WTC11 (cell line): Measurements from ENCODE around the gene DGCR2. TPM values are rescaled to one million over a fixed set of nuclear protein-coding genes. Genes with fewer than 3 reads are reported as not detected.

Experiments
- ATAC-seq: fragments of 200-7000 bp; cut with Tn5 transposase; 2 replicates; pipeline ENCODE4 v1.10.0; 2021; ENCODE audit warnings: mild to moderate bottlenecking, moderate library complexity
- CTCF ChIA-PET: fragments of 300-600 bp; sonication (Branson Sonifier 250); formaldehyde crosslinking; loops from one replicate; lab custom pipeline; 2021; ENCODE audit warnings: antibody characterized with exemption; lab: Charles Lee
- POLR2A ChIA-PET: fragments of 350-600 bp; sonication (Branson Sonifier 250); formaldehyde crosslinking; loops from one replicate; lab custom pipeline; 2021; ENCODE audit warnings: antibody characterized with exemption; lab: Charles Lee
- DNase-seq: peaks from one replicate; pipeline ENCODE4 v3.0.0; 2021; ENCODE audit warnings: low spot score
- H3K27ac Mint-ChIP-seq: 2 replicates; pipeline ENCODE4 v1.8.0; 2021; ENCODE audit warnings: mixed read lengths
- H3K27me3 Mint-ChIP-seq: 2 replicates; pipeline ENCODE4 v1.8.0; 2021; ENCODE audit warnings: low read depth, mild to moderate bottlenecking, moderate library complexity, mixed read lengths
- H3K36me3 Mint-ChIP-seq: 2 replicates; pipeline ENCODE4 v1.8.0; 2021; ENCODE audit warnings: mixed read lengths
- H3K4me1 Mint-ChIP-seq: 2 replicates; pipeline ENCODE4 v1.8.0; 2022; ENCODE audit warnings: mixed read lengths
- H3K4me3 Mint-ChIP-seq: 2 replicates; pipeline ENCODE4 v1.8.0; 2021; ENCODE audit warnings: mild to moderate bottlenecking, moderate library complexity, mixed read lengths
- H3K9me3 Mint-ChIP-seq: 2 replicates; pipeline ENCODE4 v1.8.0; 2021; ENCODE audit warnings: mixed read lengths
- ATF6 ChIP-seq: sonication (generic); formaldehyde crosslinking; IDR thresholded peaks from 2 replicates; pipeline ENCODE4 v1.8.1; 2023; ENCODE audit warnings: mild to moderate bottlenecking, missing genetic modification reagents
- CDX4 ChIP-seq: fragments of 250-450 bp; sonication (Bioruptor Pico); IDR thresholded peaks from 2 replicates; pipeline ENCODE4 v1.9.0; 2021; ENCODE audit warnings: moderate library complexity, mild to moderate bottlenecking, inconsistent platforms, borderline replicate concordance
- CREM ChIP-seq: sonication (generic); formaldehyde crosslinking; IDR thresholded peaks from 2 replicates; pipeline ENCODE4 v1.8.1; 2022; ENCODE audit warnings: mild to moderate bottlenecking, missing genetic modification reagents, moderate library complexity
- CTCF ChIP-seq: fragments of 200-600 bp; IDR thresholded peaks from 2 replicates; pipeline ENCODE4 v1.8.0; 2022; ENCODE audit warnings: antibody characterized with exemption
- E2F1 ChIP-seq: sonication (generic); formaldehyde crosslinking; IDR thresholded peaks from 2 replicates; pipeline ENCODE4 v1.8.0; 2022; ENCODE audit warnings: mild to moderate bottlenecking, missing genetic modification reagents
- E2F5 ChIP-seq: sonication (generic); formaldehyde crosslinking; IDR thresholded peaks from 2 replicates; pipeline ENCODE4 v1.8.1; 2022; ENCODE audit warnings: mild to moderate bottlenecking, moderate library complexity, missing genetic modification reagents
- ELF4 ChIP-seq: sonication (generic); formaldehyde crosslinking; IDR thresholded peaks from 2 replicates; pipeline ENCODE4 v1.8.1; 2022; ENCODE audit warnings: low read depth, mild to moderate bottlenecking, moderate library complexity, missing genetic modification reagents
- FOXJ3 ChIP-seq: sonication (generic); formaldehyde crosslinking; IDR thresholded peaks from 2 replicates; pipeline ENCODE4 v1.9.0; 2021; ENCODE audit warnings: missing genetic modification reagents, mild to moderate bottlenecking, borderline replicate concordance
- FOXK1 ChIP-seq: sonication (generic); formaldehyde crosslinking; IDR thresholded peaks from 2 replicates; pipeline ENCODE4 v1.8.0; 2022; ENCODE audit warnings: mild to moderate bottlenecking, moderate library complexity, missing genetic modification reagents
- IRF2 ChIP-seq: sonication (generic); formaldehyde crosslinking; IDR thresholded peaks from 2 replicates; pipeline ENCODE4 v1.8.0; 2022; ENCODE audit warnings: low read depth, missing genetic modification reagents, borderline replicate concordance
- JUN ChIP-seq: sonication (generic); formaldehyde crosslinking; IDR thresholded peaks from 2 replicates; pipeline ENCODE4 v1.8.0; 2023; ENCODE audit warnings: mild to moderate bottlenecking, missing genetic modification reagents
- MAX ChIP-seq: sonication (generic); formaldehyde crosslinking; IDR thresholded peaks from 2 replicates; pipeline ENCODE4 v1.8.0; 2022; ENCODE audit warnings: mild to moderate bottlenecking, missing genetic modification reagents
- MLX ChIP-seq: sonication (generic); formaldehyde crosslinking; IDR thresholded peaks from 2 replicates; pipeline ENCODE4 v1.8.1; 2023; ENCODE audit warnings: mild to moderate bottlenecking, missing genetic modification reagents, moderate library complexity
- NR2C2 ChIP-seq: sonication (generic); formaldehyde crosslinking; IDR thresholded peaks from 2 replicates; pipeline ENCODE4 v1.8.0; 2022; ENCODE audit warnings: mild to moderate bottlenecking, missing genetic modification reagents
- NR3C1 ChIP-seq: sonication (generic); formaldehyde crosslinking; conservative IDR thresholded peaks from 2 replicates; pipeline ENCODE4 v1.8.1; 2023; ENCODE audit warnings: low read depth, mild to moderate bottlenecking, missing genetic modification reagents
- PREB ChIP-seq: sonication (generic); formaldehyde crosslinking; IDR thresholded peaks from 2 replicates; pipeline ENCODE4 v1.8.1; 2022; ENCODE audit warnings: mild to moderate bottlenecking, missing genetic modification reagents, moderate library complexity, borderline replicate concordance
- SOX15 ChIP-seq: fragments of 250-450 bp; sonication (Bioruptor Pico); IDR thresholded peaks from 2 replicates; pipeline ENCODE4 v1.9.0; 2021; ENCODE audit warnings: mild to moderate bottlenecking
- TCF7 ChIP-seq: sonication (generic); formaldehyde crosslinking; IDR thresholded peaks from 2 replicates; pipeline ENCODE4 v1.8.0; 2022; ENCODE audit warnings: mild to moderate bottlenecking, low read depth, missing genetic modification reagents, moderate library complexity
- TEAD1 ChIP-seq: sonication (generic); formaldehyde crosslinking; IDR thresholded peaks from 2 replicates; pipeline ENCODE4 v1.8.0; 2022; ENCODE audit warnings: mild to moderate bottlenecking, missing genetic modification reagents
- USF1 ChIP-seq: sonication (generic); formaldehyde crosslinking; IDR thresholded peaks from 2 replicates; pipeline ENCODE4 v1.8.0; 2022; ENCODE audit warnings: mild to moderate bottlenecking, missing genetic modification reagents
- ZBTB21 ChIP-seq: sonication (generic); formaldehyde crosslinking; IDR thresholded peaks from 2 replicates; pipeline ENCODE4 v1.8.1; 2023; ENCODE audit warnings: mild to moderate bottlenecking, missing genetic modification reagents, borderline replicate concordance
- ZMAT4 ChIP-seq: fragments of 250-450 bp; sonication (Bioruptor Pico); IDR thresholded peaks from 2 replicates; pipeline ENCODE4 v1.9.0; 2021; ENCODE audit warnings: mild to moderate bottlenecking
- total RNA-seq: library from RNA; stranded (reverse); gene quantifications from 3 replicates; pipeline ENCODE4 v1.2.3, GENCODE V29; 2021

Gene DGCR2
- total RNA-seq, 1 experiment from 2014 or later: 64.2 TPM

GRCh38 chr22:19134874-19135273 lies 12.7 kb upstream of the DGCR2 start:
- no peak overlapping the region for H3K4me3 Mint-ChIP-seq
- peaks cover 31% of the 10 kb centered on the region for H3K36me3 Mint-ChIP-seq
- ChIA-PET CTCF (interaction anchor here (1.4 kb wide), 1 partner anchor 9 kb away, joined by 7 read pairs; the partner anchor contains the start of gene ESS2), POLR2A (no interaction called here)
- DNase-seq: no peak
- no peak for TF ChIP-seq ELF4 (CRISPR knock-in tag)
- no peak for TF ChIP-seq E2F5
- TF ChIP-seq JUN (CRISPR knock-in tag): no peak
- no peak for TF ChIP-seq NR3C1 (CRISPR knock-in tag)
- TF ChIP-seq NR2C2 (CRISPR knock-in tag): no peak
- TF ChIP-seq IRF2: no peak
- TF ChIP-seq CREM: no peak
- TF ChIP-seq CTCF: no peak
- no peak for TF ChIP-seq ZMAT4 (CRISPR knock-in tag)
- TF ChIP-seq MAX (CRISPR knock-in tag): no peak
- H3K27me3 Mint-ChIP-seq: no peaks in the 10 kb centered on the region
- H3K9me3 Mint-ChIP-seq: no peaks in the 10 kb centered on the region
- H3K4me1 Mint-ChIP-seq: no peaks in the 10 kb centered on the region
- H3K27ac Mint-ChIP-seq: no peak overlapping the region
- ATAC-seq: no peak

- Mint-ChIP-seq H3K27me3 (no peaks in the 10 kb centered on the region), H3K9me3 (no peaks in the 10 kb centered on the region), H3K4me1 (no peaks in the 10 kb centered on the region), H3K36me3 (peaks cover 26% of the 10 kb centered on the region), H3K27ac (no peak overlapping the region), H3K4me3 (no peak overlapping the region)
- no peak for DNase-seq
- POLR2A ChIA-PET: no interaction called here
- CTCF ChIA-PET: no interaction called here
- no peak for ATAC-seq
- no peak for TF ChIP-seq E2F1 (CRISPR knock-in tag)
- no peak for TF ChIP-seq SOX15 (CRISPR knock-in tag)
- TF ChIP-seq TCF7 (CRISPR knock-in tag): no peak
- no peak for TF ChIP-seq ZBTB21
- TF ChIP-seq MLX (CRISPR knock-in tag): no peak
- no peak for TF ChIP-seq ELF4 (CRISPR knock-in tag)
- no peak for TF ChIP-seq ATF6 (CRISPR knock-in tag)
- TF ChIP-seq PREB (CRISPR knock-in tag): no peak
- no peak for TF ChIP-seq TEAD1 (CRISPR knock-in tag)
- no peak for TF ChIP-seq CDX4 (CRISPR knock-in tag)
- no peak for TF ChIP-seq FOXJ3 (CRISPR knock-in tag)
- TF ChIP-seq FOXK1 (CRISPR knock-in tag): no peak
- TF ChIP-seq USF1 (CRISPR knock-in tag): no peak
Measured at GRCh38 chr22:19134176-19134831, 12.1 kb upstream of the DGCR2 start.
